HG03565 (cell line): ENCODE measurements around the gene RGS7.
"Not testable (repeated sequence)": the region's sequence is repeated elsewhere in the genome, so short reads cannot be mapped to it uniquely, and the experiment has no call there.

Experiments used
- ATAC-seq: cut with Tn5 transposase; IDR thresholded peaks from one replicate; pipeline ENCODE4 v1.9.1; 2021; ENCODE audit warnings: mild to moderate bottlenecking, moderate library complexity; ENCODE audit not compliant: unreplicated experiment

RGS7 gene

GRCh38 chr1:241143765-241144442, 213.1 kb downstream of the RGS7 start:
- ATAC-seq, result no peak

DNA sequence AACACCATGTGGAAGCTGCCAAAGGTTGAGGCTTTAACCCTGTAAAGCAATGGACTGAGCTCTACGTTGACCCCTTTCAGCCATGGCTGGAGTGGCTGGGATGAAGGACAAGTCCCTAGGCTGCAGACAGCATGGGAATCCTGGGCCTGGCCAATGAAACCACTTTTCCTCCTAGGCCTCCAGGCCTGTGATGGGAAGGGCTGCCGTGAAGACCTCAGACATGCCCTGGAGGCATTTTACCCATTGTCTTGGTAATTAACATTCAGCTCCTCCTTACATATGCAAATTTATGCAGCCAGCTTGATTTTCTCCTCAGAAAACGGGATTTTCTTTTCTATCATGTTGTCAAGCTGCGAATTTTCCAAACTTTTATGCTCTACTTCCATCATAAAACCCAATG, 214.5 kb downstream of the RGS7 start:
- no peak for ATAC-seq

DNA sequence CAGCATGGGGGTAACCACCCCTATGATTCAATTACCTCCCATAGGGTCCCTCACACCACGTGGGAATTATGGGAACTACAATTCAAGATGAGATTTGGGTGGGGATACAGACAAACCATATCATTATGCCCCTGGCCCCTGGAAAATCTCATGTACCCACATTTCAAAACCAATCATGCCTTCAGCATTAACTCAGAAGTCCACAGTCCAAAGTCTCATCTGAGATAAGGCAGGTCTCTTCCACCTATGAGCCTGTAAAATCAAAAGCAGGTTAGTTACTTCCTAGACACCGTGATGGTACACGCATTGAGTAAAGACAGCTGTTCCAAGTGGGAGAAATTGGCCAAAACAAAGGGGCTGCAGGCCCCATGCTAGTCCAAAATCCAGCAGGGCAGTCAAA, 215.4 kb downstream of the RGS7 start:
- not testable (repeated sequence) for ATAC-seq

- no peak for ATAC-seq
Observed at GRCh38 chr1:241140670-241141069, 216.3 kb downstream of the RGS7 start.

GRCh38 chr1:241139047-241139446, 218.0 kb downstream of the RGS7 start:
- ATAC-seq, result no peak

DNA sequence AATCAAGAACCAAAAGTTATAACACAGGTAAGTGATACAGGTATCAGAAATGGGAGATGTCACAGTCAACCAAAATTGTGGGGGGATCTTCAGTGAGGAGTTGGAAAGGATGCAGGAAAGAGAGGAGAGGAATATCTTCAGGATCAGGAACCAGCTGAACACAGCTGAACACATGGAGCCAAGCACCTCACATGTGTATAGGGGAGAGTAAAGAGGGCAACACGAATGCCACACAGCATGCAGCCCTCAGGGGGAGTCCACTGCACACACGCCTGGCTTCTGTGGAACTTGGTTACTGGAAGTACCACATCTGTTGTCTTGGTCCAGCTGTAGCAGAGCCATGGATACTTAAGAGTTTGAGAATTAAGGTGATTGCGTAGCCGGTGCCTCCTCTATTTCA, 218.8 kb downstream of the RGS7 start:
- no peak for ATAC-seq

- ATAC-seq, result no peak
Observed at GRCh38 chr1:241136389-241136788, 220.6 kb downstream of the RGS7 start.

GRCh38 chr1:241131636-241132194, 225.3 kb downstream of the RGS7 start:
- no peak for ATAC-seq

DNA sequence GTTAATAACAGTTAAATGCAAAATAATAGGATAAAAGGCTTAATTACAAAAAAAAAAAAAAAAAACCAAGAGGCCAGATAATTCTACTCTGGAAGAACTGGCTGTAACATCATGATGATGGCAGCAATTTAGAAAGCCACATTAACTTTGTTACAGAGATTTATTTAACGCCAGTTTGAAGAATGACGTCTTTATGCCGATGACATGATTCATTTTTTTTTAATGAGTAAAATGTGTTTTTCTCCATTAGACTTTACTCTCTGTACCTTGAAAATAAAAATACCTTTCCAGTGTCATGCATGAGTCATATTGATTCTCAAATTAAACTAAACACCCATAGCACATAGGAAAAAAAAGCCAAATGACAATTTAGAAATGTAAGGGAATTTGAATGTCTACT, 226.1 kb downstream of the RGS7 start:
- ATAC-seq, result no peak

GRCh38 chr1:241129207-241129960, 227.6 kb downstream of the RGS7 start:
- ATAC-seq, result no peak

DNA sequence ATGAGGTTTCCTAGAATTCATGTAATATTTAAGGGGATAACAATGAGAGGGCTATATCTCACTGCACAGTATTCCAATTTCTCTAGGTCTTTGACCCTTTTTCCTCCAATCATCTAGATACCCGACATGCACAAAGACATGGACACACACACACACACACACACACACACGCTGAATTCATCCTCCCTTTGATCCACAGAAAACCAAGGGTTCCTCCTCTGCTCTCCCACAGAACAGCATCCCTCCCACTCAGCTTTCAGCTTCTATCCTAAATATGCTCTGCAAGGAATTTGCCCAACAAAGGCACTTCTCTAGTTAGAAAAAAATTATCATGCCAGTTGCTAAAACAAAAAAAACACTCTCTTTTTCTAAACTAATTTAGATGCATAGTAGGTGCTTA, 231.7 kb downstream of the RGS7 start:
- no peak for ATAC-seq

GRCh38 chr1:241118049-241118448, 239.0 kb downstream of the RGS7 start:
- no peak for ATAC-seq

- ATAC-seq, result no peak
Observed at GRCh38 chr1:241115784-241116183, 241.2 kb downstream of the RGS7 start.

GRCh38 chr1:241114699-241115233, 242.2 kb downstream of the RGS7 start:
- no peak for ATAC-seq

GRCh38 chr1:241113557-241113956, 243.4 kb downstream of the RGS7 start:
- no peak for ATAC-seq

DNA sequence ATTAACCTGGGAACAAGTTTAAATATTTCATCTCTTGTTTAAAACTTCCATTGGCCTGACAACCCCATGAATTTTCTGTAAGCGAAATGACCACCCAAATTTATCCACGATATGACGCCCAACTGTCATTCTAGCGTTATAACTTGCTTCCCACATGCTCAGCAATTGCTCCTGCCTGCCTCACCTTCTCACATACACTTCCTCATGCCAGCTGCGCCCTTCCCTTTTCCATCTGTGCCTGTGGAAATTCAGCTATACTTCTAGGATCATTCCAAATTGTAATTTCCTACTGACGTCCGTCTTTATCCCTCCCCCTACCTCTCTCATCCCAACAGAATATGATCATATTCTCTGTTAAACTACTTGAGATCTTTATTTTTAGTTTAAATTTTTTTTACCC, 248.0 kb downstream of the RGS7 start:
- ATAC-seq, result no peak

DNA sequence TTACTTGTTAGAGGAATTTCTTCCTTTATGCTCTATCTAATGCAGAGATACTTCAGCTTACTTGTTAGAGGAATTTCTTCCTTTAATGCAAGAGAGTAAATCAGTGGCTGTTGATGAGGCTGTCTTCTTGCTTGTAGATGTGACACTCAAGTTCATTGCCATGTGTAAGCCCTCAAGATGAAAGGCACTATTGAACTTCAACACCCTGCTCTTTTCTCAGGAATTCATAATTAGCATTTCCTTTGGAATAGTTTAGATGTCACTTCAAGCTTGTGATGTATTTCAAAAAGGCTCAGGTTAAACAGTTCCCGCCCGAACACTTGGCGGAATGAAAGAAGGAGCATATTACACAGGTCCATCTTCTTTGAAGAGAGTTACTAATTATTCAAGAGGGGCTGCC, 251.9 kb downstream of the RGS7 start:
- ATAC-seq, result no peak

DNA sequence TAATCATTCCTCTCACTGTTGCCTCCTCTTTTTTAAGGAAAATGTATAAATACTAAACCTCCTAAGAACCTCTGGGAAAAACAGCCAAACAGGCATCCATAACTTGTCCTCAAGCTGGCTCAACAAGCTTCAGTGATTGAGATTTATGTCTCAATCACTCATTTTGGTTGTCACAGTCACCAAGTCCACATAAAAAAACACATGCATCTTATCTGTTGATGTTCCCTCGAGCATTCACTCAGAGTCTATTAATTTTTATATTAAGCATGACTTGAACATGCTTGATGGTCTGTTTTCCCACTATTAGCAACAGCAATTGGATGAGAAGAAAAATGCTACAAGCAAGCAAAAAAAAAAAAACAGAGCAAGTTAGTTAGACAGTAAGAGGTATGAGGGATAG, 254.3 kb downstream of the RGS7 start:
- ATAC-seq, result no peak

DNA sequence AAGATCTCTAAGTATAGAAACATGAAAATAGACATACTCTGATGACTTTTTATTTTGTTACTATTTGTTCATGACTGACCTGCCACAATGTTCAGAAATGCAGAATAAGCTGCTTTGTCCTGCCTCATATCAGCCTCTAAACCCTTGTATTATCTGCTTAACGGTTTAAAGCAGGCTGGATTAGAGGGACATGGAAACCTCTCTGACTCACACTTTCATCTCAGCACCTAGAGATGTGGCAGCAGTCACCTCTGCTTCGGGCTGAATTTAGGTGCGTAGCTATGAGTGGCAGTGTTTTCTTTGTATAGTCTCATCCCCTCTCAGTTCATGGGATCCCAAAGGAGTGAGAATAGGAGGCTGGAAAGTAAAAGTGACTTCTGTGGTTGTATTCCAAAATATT, 255.4 kb downstream of the RGS7 start:
- no peak for ATAC-seq

GRCh38 chr1:241097479-241097878, 259.5 kb downstream of the RGS7 start:
- no peak for ATAC-seq

- no peak for ATAC-seq
Observed at GRCh38 chr1:241096982-241097381, 260.0 kb downstream of the RGS7 start.

DNA sequence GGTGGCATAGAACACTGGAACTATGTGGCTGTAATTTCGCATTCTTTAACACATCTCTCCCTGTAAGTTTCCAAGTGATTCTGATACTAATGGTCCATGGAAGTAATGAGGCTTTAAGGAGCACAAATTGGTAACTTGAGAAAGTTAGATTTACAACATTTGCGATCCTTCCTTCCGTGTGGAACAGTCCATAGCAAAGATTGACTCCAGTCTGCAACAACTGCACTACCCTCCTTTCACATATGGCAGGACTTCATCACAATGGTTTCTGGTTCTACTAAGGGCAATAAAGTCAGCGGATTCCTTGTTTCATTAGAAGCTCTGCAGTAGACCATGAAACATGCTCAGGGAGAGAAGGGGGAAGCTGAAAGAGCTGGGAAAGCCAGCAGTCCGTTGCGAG, 261.2 kb downstream of the RGS7 start:
- ATAC-seq, result no peak
